WERI-Rb-1 (cell line): ENCODE measurements around the gene CCNA2.

Experiments
- DNase-seq: peaks from one replicate; pipeline ENCODE4 v3.0.0-alpha.2; 2020
- H3K27ac ChIP-seq: fragments of 250-450 bp; sonication (Bioruptor Pico); 2 replicates; pipeline ENCODE4 v1.5.1; 2020; ENCODE audit warnings: mild to moderate bottlenecking, moderate library complexity
- H3K27me3 ChIP-seq: fragments of 250-450 bp; sonication (Bioruptor Pico); 2 replicates; pipeline ENCODE4 v1.5.1; 2021; ENCODE audit warnings: mild to moderate bottlenecking, low read depth, moderate library complexity; ENCODE audit not compliant: insufficient read depth, severe bottlenecking
- H3K36me3 ChIP-seq: fragments of 250-450 bp; sonication (Bioruptor Pico); 2 replicates; pipeline ENCODE4 v1.5.1; 2020; ENCODE audit warnings: mild to moderate bottlenecking, moderate library complexity
- H3K4me3 ChIP-seq: 2 replicates; pipeline ENCODE4 v1.5.1; 2011; ENCODE audit warnings: low read depth, mild to moderate bottlenecking, control low read depth, low read length
- H3K9me3 ChIP-seq: fragments of 250-450 bp; sonication (Bioruptor Pico); 2 replicates; pipeline ENCODE4 v1.5.1; 2021; ENCODE audit warnings: mild to moderate bottlenecking, moderate library complexity; ENCODE audit not compliant: severe bottlenecking
- TF ChIP-seq, protein P1 (sequence below): IDR thresholded peaks from 2 replicates; pipeline ENCODE4 v1.5.1; 2011; ENCODE audit warnings: low read depth, mild to moderate bottlenecking, control low read depth, inconsistent platforms, low read length

CCNA2 gene

DNA sequence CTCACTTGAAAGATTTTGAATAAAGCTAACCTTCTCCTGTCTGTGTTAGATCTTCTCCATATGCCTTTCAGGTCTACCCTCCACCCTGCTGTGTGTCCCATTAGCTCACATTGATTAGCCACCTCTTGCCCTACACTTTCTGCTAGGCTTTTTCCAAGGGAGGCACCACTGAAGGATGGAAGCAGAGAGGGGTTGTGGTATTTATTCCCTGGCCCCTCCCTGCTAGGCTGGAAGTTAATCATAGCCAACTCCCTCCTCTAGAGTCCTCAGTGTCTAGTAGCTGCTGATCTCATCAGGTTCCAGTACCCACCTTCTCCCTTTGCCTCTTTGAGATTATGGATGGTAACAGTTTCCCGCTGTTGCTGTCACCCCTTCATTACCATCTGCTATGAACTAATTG is 49.8 kb downstream of the CCNA2 start:
- Histone ChIP-seq H3K9me3 (no peaks in the 10 kb centered on the region), H3K27ac (no peak overlapping the region), H3K27me3 (no peaks in the 10 kb centered on the region), H3K36me3 (no peaks in the 10 kb centered on the region), H3K4me3 (no peak overlapping the region)
- no peak for DNase-seq
- TF ChIP-seq, protein P1, sequence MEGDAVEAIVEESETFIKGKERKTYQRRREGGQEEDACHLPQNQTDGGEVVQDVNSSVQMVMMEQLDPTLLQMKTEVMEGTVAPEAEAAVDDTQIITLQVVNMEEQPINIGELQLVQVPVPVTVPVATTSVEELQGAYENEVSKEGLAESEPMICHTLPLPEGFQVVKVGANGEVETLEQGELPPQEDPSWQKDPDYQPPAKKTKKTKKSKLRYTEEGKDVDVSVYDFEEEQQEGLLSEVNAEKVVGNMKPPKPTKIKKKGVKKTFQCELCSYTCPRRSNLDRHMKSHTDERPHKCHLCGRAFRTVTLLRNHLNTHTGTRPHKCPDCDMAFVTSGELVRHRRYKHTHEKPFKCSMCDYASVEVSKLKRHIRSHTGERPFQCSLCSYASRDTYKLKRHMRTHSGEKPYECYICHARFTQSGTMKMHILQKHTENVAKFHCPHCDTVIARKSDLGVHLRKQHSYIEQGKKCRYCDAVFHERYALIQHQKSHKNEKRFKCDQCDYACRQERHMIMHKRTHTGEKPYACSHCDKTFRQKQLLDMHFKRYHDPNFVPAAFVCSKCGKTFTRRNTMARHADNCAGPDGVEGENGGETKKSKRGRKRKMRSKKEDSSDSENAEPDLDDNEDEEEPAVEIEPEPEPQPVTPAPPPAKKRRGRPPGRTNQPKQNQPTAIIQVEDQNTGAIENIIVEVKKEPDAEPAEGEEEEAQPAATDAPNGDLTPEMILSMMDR: no peak

DNA sequence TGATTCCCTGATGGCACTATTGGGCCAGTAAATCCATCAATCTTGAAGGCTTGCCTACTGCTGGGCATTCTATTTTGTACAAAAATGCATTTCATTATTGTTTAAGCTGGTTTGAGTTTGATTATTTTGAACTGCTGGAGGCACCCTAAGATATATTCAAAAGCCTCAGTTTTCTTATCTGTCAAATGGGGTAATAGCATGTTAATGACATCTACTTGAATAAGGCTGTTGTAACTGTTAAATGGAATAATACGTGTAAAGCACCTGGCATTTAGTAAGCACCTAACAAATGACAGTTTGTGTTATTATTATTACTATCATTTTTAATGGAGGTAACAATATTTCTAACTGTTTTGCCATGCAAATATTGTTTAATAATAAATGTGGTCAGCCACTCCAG is 51.8 kb downstream of the CCNA2 start:
- no peak overlapping the region for H3K27ac ChIP-seq
- H3K9me3 ChIP-seq: no peaks in the 10 kb centered on the region
- H3K36me3 ChIP-seq: no peaks in the 10 kb centered on the region
- no peak for DNase-seq
- H3K27me3 ChIP-seq: no peaks in the 10 kb centered on the region
- TF ChIP-seq, protein P1: no peak
- H3K4me3 ChIP-seq: no peak overlapping the region

DNA sequence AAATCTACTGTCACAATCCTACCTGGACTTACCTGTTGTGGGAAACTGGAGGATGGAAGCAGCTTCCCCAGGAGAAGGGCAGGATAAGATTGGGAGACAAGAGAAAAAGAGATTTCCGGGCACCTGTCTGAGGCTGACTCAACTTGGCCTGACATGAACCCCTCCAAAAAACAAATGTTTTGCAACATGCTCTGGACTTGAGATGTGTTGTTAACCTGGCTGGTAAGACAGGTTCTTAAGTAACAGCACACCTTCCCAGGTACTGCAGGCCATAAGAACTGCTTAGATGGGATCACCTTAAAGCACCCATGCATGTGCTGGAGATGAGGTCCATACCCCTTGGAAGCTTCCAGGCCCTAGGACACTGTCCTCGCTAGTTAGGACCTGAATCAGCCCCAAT is 54.3 kb downstream of the CCNA2 start:
- no peak for DNase-seq
- Histone ChIP-seq H3K4me3 (no peak overlapping the region), H3K27ac (no peak overlapping the region), H3K36me3 (no peaks in the 10 kb centered on the region), H3K27me3 (peaks cover 13% of the 10 kb centered on the region), H3K9me3 (no peaks in the 10 kb centered on the region)
- TF ChIP-seq, protein P1: no peak

DNA sequence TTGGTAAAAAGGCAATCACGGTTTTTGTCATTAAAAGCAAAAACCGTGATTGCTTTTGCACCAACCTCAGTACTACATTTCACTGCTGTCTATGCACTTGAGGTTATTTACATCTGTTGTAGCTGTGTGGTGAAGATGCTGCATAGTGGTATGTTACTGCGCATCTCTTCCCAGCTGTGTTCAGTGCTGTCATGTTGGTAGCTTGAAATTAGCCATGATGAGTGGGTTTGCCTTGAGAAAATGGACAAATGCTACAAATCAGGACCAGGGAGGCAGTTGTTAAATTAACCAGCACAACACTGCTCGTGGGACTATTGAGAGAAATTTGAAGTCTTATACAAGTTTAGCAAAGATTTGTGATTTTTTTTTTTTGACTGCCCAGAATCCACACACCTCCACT is 56.5 kb downstream of the CCNA2 start:
- no peaks in the 10 kb centered on the region for H3K36me3 ChIP-seq
- H3K9me3 ChIP-seq: no peaks in the 10 kb centered on the region
- H3K27me3 ChIP-seq: peaks cover 21% of the 10 kb centered on the region
- no peak overlapping the region for H3K27ac ChIP-seq
- H3K4me3 ChIP-seq: no peak overlapping the region
- DNase-seq: no peak
- TF ChIP-seq, protein P1: no peak
